GM21381 (cell line): Measurements from ENCODE around the gene ANKRD33.

Experiments
- ATAC-seq: cut with Tn5 transposase; IDR thresholded peaks from one replicate; pipeline ENCODE4 v1.9.1; 2021; ENCODE audit warnings: mild to moderate bottlenecking, moderate library complexity; ENCODE audit not compliant: unreplicated experiment

ANKRD33 gene

DNA sequence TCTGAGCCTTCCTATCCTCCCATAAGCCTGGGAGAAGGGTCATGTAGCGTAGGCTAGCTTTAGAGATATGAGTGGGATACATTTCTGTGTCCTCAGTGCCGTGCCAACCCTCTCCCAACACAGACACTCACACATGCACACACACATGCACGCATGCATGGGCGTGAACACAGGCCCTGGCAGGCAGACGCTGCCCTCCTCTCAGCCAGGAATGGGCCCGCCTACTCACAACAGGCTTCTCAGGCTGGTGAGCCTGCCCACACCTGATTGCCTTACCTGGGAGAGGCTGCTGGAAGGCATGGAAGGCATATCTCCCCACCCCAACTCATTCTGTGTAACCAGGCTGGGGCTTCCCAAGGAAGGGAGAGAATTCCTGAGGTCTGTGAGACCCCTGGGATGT is 50.8 kb downstream of the ANKRD33 start:
- no peak for ATAC-seq

DNA sequence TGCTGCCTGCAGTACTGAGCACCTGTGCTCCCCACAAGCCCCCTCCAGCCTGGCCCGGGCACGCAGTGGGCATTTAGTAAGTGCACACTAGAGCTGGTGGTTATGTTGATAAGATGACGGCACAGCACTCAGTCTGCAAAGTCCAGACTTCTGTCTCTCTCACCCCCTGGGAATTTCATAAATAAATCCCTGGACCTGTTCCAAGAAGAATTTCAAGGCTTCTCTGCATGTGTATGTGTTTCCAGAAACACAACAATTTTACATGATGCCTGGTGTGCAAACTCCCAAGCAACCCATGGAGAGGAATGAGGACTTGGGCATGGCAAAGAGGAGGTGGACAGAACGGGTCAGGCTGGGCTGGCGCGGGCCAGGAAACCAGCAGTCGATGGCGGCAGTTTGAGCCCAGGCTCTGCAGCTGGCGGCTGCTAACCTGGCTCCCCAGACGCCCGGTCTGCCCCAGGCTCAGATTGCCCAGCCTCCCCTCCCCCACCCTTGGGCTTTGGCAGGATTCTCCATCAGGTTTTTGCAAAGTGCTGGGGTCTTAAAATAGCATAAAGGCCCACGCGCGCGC is 53.2 kb downstream of the ANKRD33 start:
- ATAC-seq, result no peak
